HS-5 (cell line): ENCODE data around the gene TIMMDC1.
"Not testable (repeated sequence)": the region's sequence is repeated elsewhere in the genome, so short reads cannot be mapped to it uniquely, and the experiment has no call there.

Experiments used
- DNase-seq: peaks from one replicate; pipeline ENCODE4 v3.0.0-alpha.2; 2012; ENCODE audit warnings: low read depth

The TIMMDC1 gene

DNA sequence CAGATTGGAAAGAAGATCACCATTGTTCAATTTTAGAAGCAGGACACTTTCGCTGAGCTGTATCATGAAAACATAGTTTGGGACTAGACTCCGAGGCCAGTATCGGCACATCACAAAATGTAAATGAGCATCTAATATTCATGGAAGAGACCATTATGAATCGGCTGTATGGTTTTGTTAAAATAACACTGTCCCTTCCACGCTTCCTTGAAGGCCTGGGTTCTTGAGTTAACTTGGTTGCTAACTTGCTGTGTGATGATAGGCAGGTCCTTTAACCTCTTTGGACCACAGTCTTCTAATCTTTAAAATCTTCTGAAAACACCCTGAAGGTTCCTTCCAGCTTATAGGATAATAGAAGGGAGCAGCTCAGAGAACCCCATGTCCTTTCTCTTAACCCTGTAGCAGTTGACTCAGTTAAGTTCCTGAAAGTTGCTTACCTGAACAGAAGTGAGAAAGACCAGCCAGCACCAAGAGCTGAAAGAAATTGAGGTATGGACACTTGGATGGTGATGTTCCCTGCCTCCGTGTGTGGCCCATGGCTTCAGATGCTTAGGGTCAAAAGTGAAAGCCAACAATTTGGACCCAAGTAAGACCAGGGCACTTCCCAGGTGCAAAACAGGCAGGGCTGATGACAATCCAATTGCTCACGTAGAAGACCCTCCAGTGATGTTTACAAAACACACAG, 59.0 kb downstream of the TIMMDC1 start:
- no peak for DNase-seq

DNA sequence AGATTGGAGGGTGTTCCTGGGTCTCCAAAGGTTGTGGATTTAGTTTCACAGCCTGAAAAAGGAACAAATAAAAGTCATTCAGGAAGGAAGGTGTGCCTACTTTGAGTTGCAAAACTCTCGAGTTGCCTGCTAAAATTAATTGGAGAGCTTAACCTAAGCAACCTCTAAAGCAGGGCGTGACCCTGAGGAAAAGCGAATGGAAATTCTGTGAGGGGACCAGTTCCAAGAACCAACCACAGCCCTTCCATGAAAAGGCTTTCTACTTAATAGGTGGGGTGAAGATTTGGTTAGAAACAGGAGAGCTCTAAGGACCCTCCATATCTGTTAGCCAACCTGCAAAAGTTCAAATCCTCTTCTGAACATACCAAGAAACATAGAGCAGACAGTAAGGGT, 59.5 kb downstream of the TIMMDC1 start:
- DNase-seq: no peak

DNA sequence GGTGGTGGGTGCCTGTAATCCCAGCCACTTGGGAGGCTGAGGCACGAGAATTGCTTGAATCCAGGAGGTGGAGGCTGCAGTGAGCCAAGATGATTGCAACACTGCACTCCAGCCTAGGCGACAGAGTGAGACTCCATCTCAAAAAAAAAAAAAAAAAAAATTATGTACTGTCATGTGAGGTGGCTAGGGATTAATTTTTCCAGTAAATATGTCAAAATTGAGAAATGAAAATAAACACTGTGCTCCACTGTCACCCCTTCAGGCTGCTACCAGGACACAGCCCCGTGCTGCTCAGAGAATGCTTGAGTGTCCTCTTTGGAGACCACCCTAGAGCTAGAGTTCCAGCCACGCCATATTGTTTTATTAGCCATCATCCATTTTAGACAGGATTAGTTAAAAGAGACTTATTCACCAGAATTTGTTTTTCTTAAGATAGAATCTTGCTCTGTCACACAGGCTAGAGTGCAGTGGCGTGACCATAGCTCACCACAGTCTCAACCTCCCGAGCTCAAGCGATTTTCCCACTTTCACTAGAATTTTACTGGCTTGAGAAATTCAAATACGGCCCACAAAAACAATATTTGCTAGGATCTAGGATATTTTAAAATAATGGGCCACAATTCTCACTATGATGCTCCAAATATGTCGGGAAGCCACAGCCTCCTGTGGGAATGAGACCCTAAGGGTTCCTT, 60.4 kb downstream of the TIMMDC1 start:
- no peak for DNase-seq

DNA sequence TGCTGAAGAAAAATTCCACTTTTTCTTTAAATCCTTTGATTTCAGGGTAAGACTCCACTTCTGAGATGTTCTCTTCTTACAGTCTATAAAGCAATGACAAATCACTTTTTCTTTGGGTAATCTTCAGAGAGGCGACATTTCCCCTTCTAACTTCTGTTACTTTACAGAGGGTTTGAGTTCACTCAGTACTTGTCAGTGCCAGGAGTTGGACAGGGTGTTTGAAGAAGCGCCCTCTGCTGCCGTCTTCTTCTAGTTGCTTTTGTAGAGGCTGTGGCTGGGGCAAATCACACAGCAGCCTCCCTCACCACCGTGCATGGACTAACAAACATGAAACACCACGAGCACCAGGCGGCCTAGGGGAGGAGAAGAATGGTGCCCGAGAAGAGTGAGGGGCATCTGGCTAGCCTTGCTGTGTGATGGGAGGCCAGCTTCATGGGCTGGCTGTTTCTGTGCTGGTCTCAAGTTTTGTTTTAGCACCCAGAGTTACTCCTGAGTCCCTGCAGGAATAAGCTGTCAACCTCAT, 61.2 kb downstream of the TIMMDC1 start, which contains the start of gene CD80:
Gene CD80, minus strand, starts transcription at position 174 of the 523 bp plus-strand sequence. CDS start 1,886 bp downstream, outside the sequence.
- DNase-seq: no peak

DNA sequence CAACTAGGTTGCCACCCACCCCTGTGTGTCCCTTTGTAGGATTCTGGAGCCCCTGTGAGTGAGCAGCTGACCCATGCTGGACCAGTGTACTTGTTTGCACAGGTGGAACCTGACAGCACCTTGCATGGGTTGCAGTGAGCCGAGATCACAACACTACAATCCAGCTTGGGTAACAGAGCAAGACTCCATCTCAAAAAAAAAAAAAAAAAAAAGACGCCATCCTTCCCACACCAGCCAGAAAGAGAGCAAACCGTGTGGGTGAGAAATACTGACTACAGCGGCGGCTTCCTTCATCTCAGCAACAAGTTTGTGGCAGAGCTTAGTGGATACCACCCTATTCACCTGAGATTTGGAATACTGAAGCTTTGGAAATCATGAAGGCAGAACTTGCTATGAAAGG, 61.8 kb downstream of the TIMMDC1 start:
- DNase-seq: no peak

DNA sequence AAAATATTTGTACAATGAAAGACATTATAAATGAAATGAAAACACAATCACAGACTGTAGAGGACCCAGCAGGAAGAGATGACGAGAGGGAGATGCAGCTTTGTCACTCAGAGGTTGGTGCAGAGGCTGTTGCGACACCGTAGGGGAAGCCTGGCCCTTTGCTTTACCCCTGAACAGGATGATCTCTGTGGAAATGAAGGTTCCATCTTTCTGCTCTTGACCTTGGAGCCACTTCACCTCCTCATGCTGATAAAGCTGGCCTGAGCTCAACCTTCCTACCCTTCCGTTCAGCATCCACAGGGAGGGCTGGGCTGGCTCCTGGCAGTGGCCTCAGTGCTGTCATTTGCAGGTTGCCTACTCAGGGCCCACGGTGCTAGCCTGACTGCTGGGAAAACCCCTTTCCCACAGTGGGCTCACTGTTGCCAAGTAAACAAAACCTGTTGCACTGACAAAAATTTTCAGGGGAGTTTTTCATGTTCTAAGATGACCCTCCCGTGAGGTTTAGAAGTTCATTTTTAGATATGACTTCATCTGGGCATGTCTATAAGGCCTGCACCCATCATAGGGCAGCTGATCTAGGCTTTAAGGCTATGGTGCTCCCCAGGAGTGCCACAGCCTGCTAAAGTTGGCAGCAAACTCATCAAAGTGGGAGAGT, 64.1 kb downstream of the TIMMDC1 start:
- no peak for DNase-seq

DNA sequence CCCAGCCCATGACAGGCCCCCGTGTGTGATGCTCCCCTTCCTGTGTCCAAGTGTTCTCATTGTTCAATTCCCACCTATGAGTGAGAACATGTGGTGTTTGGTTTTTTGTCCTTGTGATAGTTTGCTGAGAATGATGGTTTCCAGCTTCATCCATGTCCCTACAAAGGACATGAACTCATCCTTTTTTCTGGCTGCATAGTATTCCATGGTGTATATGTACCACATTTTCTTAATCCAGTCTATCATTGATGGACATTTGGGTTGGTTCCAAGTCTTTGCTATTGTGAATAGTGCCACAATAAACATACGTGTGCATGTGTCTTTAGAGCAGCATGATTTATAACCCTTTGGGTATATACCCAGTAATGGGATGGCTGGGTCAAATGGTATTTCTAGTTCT, 65.0 kb downstream of the TIMMDC1 start:
- not testable (repeated sequence) for DNase-seq

DNA sequence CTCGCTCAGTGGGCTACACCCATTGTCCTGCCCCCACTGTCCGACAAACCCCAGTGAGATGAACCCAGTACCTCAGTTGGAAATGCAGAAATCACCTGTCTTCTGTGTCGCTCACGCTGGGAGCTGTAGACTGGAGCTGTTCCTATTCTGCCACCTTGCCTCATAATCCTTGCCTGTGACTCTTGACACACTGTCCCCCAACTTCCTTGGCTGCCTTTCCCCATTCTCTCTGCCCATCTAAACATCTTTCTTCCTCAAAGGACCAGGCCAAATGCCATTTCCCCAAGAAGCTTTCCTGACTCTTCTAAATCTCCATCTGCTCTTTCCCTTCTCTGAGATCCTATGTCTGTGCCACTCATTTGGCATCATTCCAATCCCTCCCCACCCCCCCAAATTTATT, 70.8 kb downstream of the TIMMDC1 start:
- DNase-seq: no peak

DNA sequence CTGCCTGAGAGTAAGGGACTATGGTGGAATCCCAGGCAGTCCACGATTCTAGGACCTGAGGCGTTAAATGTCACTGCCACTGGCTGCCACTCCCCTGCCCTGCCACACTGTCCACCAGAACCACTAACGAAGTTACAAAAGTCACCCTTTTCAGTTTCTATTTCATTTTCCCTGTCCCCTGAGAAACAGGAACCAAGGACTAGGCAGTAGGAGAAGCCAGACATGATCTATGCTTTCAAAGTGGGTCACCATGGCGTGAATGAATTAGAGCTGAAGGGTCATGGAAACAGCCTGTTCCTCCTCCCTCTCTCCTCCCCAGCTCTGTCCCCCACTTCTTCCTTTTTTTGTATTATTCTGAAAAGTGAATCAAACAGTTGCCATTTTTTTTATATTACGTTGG, 71.9 kb downstream of the TIMMDC1 start:
- no peak for DNase-seq

DNA sequence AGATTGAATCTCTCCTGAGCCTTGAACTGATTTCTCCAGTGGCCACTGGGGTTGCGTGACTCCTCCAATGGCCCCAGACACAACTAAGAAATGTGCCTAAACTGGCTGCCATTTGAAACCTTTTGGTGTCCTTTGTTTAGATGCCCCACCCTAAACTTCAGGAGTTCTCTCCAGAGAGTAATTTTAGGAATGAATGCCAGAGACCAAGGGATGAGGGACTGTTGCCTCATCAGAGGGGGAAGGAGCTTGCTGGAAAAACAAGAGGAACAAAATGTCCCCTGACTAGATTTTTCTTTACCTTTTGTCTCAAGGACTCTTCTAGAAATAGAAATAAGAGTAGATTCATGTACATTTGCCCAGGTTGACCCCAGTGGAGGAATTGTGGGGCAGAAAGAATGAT, 72.9 kb downstream of the TIMMDC1 start:
- no peak for DNase-seq

DNA sequence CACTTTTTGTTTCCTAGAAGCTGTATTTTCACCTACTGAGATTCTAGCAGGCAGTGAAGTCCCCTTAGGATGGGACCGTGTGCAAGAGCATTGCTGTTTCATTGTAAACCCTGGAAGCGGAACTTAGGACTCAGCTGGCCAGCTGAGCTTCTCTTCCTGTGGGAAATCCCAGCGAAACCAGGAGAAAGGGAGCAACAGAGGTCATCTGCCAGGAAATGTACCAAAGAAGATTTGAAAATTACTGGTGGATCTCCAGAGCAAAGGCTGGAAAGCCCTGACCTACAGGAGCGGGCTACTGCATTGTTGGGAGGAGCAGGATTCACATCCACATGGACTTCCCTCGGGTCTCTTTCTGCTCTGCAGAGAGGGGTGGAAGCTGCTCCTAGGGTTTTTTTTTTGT, 73.3 kb downstream of the TIMMDC1 start:
- DNase-seq: no peak
